PC-3 (cell line): ENCODE measurements around the gene SSC5D.

Experiments used
- EZH2phosphoT487 ChIP-seq: fragments of 300-600 bp; sonication (generic); IDR thresholded peaks from 2 replicates; pipeline ENCODE4 v1.6.1; 2018; ENCODE audit warnings: mild to moderate bottlenecking, antibody characterized with exemption, low read length, borderline replicate concordance
- TF ChIP-seq, protein P1 (sequence below): fragments of 300-600 bp; sonication (generic); conservative IDR thresholded peaks from 2 replicates; pipeline ENCODE4 v1.5.1; 2017; ENCODE audit warnings: antibody characterized with exemption, low read depth, mild to moderate bottlenecking, low read length

DNA sequence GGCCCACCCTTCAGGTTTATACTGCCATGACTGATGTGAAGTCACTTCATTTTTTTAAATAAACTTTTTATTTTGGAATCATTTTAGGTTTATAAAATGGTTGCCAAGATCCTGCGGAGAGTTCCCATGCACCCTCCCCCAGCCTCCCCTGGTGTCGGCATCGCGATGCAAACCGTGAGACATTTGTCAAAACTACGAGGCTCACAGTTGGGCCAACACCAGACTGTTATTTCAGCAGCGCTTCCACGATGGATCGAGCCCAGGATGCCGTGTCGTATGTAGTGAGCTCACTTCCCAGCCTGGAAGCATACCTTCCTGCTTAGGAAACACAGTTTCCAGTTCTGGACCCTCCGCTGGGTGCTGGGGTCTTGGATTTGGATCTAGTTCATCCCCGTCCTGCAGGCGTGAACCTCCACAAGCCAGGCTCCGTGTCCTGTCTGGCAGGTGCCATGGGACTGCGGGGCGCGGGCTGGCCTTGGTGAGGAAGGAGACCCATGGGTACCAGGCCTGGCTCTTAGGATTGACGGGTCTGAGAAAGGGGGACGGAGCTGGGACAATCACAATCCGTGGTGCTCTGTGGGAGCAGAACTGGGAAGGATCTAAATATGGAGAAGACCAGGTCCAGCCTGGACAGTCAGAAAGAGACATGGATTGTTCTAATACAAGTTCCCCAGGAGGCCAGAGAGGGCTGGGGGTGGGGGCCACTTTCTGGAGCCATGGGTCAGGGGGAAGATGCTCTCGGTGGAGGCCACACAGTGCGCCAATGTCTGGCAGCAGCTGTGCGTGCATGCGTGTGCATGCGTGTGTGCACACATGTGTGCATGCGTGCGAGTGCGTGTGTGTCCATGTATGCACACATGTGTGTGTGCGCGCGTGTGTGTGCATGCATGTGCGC, 51.1 kb downstream of the SSC5D start:
- TF ChIP-seq, protein P1, sequence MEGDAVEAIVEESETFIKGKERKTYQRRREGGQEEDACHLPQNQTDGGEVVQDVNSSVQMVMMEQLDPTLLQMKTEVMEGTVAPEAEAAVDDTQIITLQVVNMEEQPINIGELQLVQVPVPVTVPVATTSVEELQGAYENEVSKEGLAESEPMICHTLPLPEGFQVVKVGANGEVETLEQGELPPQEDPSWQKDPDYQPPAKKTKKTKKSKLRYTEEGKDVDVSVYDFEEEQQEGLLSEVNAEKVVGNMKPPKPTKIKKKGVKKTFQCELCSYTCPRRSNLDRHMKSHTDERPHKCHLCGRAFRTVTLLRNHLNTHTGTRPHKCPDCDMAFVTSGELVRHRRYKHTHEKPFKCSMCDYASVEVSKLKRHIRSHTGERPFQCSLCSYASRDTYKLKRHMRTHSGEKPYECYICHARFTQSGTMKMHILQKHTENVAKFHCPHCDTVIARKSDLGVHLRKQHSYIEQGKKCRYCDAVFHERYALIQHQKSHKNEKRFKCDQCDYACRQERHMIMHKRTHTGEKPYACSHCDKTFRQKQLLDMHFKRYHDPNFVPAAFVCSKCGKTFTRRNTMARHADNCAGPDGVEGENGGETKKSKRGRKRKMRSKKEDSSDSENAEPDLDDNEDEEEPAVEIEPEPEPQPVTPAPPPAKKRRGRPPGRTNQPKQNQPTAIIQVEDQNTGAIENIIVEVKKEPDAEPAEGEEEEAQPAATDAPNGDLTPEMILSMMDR = no peak
- no peak for TF ChIP-seq EZH2phosphoT487
